ENCODE measurements around the gene BPIFA3.

- no peak for TF ChIP-seq CTCF (conservative IDR thresholded peaks at IDR 0.05; ENCODE audit: low read depth in 2 of 2)
- no peak for TF ChIP-seq STAT1 (IDR thresholded peaks at IDR 0.05; ENCODE audit: unreplicated experiment)
- no peak for TF ChIP-seq ZNF114 (CRISPR knock-in tag; IDR thresholded peaks at IDR 0.05)
- no peak for TF ChIP-seq POLR2AphosphoS5 (IDR thresholded peaks at IDR 0.05; ENCODE audit: low read depth)
- no peak for TF ChIP-seq EZH2phosphoT487 (IDR thresholded peaks at IDR 0.05; ENCODE audit: unreplicated experiment)
- no peak for TF ChIP-seq REST (IDR thresholded peaks at IDR 0.05; ENCODE audit: unreplicated experiment)
- TF ChIP-seq EZH2 (IDR thresholded peaks at IDR 0.05; ENCODE audit: low read depth, unreplicated experiment): no peak
- no peak for TF ChIP-seq CREB1 (CRISPR knock-in tag; IDR thresholded peaks at IDR 0.05; ENCODE audit: low read depth)
- TF ChIP-seq JUNB (IDR thresholded peaks at IDR 0.05; ENCODE audit: unreplicated experiment): no peak
- no peak for TF ChIP-seq ETS1 (IDR thresholded peaks at IDR 0.05)
- TF ChIP-seq NANOG (IDR thresholded peaks at IDR 0.05; ENCODE audit: borderline replicate concordance): no peak
- no peak for TF ChIP-seq ZNF331 (CRISPR knock-in tag; IDR thresholded peaks at IDR 0.05; ENCODE audit: low read depth)
Observed at GRCh38 chr20:33259371-33259770, 42.2 kb downstream of the BPIFA3 start.
